Astrocyte (in vitro differentiated cells and primary cell): Measurements from ENCODE around the gene SLC37A1.

Experiments used
- EZH2 ChIP-seq: IDR thresholded peaks from 2 replicates; pipeline ENCODE4 v1.6.1; 2012; ENCODE audit warnings: mild to moderate bottlenecking, low read length, inconsistent platforms; ENCODE audit not compliant: insufficient read depth
- TF ChIP-seq, protein P1 (sequence below): IDR thresholded peaks from 2 replicates; pipeline ENCODE4 v1.5.1; 2011; ENCODE audit warnings: low read depth, mild to moderate bottlenecking, inconsistent platforms, low read length, moderate library complexity; ENCODE audit not compliant: insufficient read depth

DNA sequence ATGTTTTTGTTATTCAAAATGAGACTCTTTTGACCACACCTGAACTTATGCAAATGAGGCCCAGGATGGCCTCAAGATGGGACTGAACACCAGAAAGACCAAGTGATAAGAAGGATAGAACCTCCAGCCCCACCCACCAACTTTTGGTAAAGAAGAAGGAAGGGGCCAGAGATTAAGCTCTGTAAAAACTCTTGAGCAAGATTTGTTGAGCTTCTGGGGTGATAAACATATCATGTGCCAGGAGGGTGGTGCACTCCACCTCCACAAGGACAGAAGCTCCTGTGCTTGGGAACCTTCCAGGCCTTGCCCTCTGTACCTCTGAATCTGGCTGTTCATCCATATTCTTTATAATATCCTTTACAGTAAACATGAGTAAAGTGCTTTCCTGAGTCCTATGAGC is 22.9 kb upstream of the SLC37A1 start:
- TF ChIP-seq, protein P1, sequence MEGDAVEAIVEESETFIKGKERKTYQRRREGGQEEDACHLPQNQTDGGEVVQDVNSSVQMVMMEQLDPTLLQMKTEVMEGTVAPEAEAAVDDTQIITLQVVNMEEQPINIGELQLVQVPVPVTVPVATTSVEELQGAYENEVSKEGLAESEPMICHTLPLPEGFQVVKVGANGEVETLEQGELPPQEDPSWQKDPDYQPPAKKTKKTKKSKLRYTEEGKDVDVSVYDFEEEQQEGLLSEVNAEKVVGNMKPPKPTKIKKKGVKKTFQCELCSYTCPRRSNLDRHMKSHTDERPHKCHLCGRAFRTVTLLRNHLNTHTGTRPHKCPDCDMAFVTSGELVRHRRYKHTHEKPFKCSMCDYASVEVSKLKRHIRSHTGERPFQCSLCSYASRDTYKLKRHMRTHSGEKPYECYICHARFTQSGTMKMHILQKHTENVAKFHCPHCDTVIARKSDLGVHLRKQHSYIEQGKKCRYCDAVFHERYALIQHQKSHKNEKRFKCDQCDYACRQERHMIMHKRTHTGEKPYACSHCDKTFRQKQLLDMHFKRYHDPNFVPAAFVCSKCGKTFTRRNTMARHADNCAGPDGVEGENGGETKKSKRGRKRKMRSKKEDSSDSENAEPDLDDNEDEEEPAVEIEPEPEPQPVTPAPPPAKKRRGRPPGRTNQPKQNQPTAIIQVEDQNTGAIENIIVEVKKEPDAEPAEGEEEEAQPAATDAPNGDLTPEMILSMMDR, result no peak
- no peak for TF ChIP-seq EZH2
